GM19099 (cell line): ENCODE results near the gene STIM1.

Source experiments
- POLR2A ChIP-seq: IDR thresholded peaks from 3 replicates; pipeline ENCODE4 v1.6.1; 2011; ENCODE audit warnings: low read depth; ENCODE audit not compliant: insufficient read length; ENCODE audit errors: extremely low read depth

STIM1 gene

GRCh38 chr11:3859373-3859881 lies 4.0 kb downstream of the STIM1 start:
- TF ChIP-seq POLR2A: no peak

GRCh38 chr11:3860375-3860774 lies 4.9 kb downstream of the STIM1 start:
- no peak for TF ChIP-seq POLR2A

GRCh38 chr11:3861683-3862082 lies 6.2 kb downstream of the STIM1 start:
- no peak for TF ChIP-seq POLR2A

- TF ChIP-seq POLR2A: no peak
Measured at GRCh38 chr11:3865388-3866193, 10.1 kb downstream of the STIM1 start.

DNA sequence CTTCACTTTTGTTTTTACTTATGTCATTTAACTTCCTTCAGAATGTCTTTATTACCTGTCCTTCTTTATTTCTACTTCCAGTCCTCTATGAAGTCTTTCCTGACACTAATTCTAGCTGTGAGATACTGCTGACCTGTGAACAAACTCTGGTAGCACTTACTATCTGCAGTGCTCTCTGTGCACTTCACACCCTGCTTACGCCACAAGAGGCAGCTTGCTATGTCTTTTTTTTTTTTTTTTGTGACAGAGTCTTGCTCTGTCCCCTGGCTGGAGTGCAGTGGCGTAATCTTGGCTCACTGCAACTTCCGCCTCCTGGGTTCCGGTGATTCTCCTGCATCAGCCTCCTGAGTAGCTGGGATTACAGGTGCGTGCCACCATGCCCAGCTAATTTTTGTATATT lies 10.7 kb downstream of the STIM1 start:
- no peak for TF ChIP-seq POLR2A

DNA sequence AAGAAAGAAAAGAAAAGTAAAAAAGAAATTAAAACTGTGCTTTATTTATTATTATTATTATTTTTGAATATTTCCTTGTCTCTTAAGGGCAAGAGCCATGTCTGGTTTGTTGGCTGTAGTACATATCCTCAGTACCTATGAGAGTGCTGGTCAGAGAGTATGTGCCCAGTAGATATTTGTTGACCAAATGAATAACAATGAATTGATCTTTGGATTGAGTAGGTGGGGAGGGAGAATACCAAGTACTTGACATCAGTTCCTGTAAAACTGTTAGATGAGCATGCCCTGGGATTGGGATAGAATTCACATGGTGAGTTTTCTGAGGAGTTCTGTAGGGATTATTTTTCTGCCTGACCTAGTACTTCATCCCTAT lies 11.4 kb downstream of the STIM1 start:
- no peak for TF ChIP-seq POLR2A

DNA sequence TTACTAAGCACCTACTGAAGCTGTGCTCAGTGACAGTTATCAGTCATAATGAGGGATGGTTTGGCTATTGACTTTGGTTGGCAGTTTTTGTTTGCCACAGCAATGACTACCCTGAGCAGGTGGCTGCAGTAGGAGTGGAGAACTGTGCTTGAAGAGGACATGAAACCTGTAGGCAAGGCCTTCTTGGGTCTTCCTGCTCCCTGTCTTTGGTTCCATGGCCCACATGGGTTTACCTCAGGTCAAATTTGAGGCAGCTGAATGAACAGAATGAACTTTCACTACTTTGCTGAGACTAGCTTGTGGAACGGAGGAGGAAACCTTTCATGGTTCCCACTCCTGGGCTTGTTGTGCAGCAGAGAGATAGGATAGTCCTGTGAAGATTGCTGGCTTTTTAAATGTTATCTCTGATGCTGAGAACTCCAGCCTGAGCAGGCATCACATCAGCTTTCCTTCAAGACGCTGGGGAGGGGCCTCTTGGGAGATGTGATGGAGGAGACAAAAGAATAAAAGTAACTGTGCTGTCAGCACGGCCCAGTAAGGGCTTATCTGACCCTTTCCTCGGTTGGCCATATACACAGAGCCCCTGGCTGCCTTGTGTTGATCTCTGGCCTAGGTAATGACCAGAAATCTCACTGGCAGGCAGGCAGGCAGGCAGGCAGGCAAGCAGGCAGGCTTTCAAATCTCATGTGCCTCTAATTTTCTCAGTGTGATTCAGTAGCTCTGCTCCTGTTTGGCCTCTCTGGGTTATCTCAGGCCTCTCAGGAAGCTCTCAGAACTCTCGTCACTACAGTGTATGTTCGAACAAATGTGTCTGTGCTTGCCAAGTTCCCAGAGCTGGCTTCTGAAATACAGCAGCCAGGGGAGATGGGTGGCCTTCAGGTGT lies 12.0 kb downstream of the STIM1 start:
- no peak for TF ChIP-seq POLR2A

GRCh38 chr11:3873712-3874349 lies 18.4 kb downstream of the STIM1 start:
- no peak for TF ChIP-seq POLR2A

DNA sequence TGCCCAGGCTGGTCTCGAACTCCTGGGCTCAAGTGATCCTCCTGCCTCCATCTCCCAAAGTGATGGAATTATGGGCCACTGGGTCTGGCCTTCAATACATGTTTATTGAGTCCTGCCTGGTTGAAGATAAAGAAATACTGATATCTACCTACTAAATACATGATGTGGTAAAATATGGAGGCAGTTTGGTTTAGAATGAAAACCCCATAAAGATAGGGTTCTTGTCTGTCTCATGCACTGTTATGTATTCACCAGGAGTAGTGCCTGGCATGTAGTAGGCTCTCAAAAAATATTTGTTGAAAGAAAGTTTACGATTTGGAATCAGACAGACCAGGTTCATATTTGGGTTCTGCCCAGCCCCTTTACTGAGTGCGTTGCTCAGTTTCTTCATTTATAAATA lies 21.1 kb downstream of the STIM1 start:
- no peak for TF ChIP-seq POLR2A

DNA sequence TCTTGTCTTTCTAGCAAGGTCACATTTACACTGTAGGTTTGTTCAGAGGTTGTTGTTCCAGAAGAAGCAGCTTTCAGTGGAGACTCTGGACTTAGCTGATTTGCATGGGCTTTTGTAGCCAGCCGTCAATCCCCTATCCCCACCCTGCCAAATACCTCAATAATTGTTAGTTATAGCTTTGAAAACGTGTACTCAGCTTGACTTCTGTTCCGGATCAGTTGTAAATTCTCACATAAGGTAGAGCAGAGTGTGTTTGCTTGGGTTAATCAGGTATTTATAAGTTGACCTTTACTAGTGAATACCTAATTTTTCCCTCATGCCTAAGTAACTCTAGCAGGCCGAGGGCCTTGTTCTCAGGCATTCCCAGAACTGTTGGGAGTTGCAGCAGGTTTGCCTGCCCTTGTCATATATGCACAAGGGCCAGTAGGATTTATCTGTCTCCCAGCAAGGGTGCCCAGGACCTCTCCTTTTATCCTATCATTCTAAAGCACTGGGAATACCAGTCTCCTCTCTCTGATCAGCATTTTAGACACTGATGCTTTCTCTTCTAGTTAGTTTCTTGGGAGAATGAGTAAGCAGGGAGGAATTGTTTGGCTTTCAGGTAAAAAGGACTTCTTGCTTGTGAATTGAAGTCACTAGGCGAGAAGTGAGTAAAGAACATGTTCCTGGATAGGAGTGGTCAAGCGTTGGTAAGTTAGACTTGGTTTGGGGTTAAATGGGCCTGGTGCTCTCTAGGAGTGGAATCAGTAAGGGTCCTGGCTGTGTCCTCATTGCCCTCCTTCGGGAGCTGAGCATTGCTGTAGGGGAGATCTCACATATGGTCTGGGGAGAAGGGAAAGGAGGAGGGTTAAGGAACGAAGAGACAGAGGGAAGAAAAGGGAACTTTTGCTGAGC lies 22.1 kb downstream of the STIM1 start:
- no peak for TF ChIP-seq POLR2A

DNA sequence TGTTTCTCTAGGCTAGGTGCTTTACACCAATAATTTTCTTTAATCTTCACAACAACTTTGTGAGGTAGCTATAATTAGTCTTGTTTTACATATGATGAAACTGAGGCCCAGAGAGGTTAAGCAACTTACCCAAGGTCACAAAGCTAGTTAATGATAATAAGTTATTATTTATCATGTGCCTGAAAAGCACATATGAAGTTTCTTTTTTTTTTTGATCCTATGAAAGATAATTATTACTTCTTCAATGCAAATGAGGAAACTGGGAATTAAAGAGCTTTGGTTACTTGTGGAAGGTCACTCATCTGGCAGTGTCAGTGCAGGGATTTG lies 22.8 kb downstream of the STIM1 start:
- TF ChIP-seq POLR2A: no peak

- no peak for TF ChIP-seq POLR2A
Measured at GRCh38 chr11:3879216-3879966, 23.9 kb downstream of the STIM1 start.

- TF ChIP-seq POLR2A: no peak
Measured at GRCh38 chr11:3879967-3880542, 24.6 kb downstream of the STIM1 start.
